HepG2 (cell line): ENCODE measurements around the gene MPI. TPM values are rescaled to one million over a fixed set of nuclear protein-coding genes. Genes with fewer than 3 reads are reported as not detected.

ENCODE experiments used
- KDM6A ChIP-seq: IDR thresholded peaks from 2 replicates; pipeline ENCODE4 v1.6.1; 2016; ENCODE audit warnings: low read depth
- ZFP36L1 ChIP-seq: sonication (generic); formaldehyde crosslinking; IDR thresholded peaks from 2 replicates; pipeline ENCODE4 v1.8.0; 2022; ENCODE audit warnings: mild to moderate bottlenecking, missing genetic modification reagents, moderate library complexity
- ZNF503 ChIP-seq: sonication (generic); formaldehyde crosslinking; IDR thresholded peaks from 2 replicates; pipeline ENCODE4 v1.4.0; 2020; ENCODE audit warnings: missing genetic modification reagents
- polyA plus RNA-seq, 8 experiments: library from polyadenylated mRNA; depleted of rRNA in 3 of 8; stranded (reverse) in 7 of 8; unstranded in 1 of 8; fragments of >200 nt; fragmentation: Illumina TruSeq in 4 of 8; extraction: Trizol in 4 of 8; gene quantifications; 2 replicates each; pipeline versions ENCODE4 v1.2.1 to v1.2.3, GENCODE V29; 2011 to 2016; ENCODE audit warnings: low read depth in 4 of 8, missing spikeins in 1 of 8, mixed read lengths in 1 of 8; ENCODE audit not compliant: insufficient read depth in 1 of 8
- total RNA-seq, 5 experiments: library from RNA; depleted of rRNA; stranded (reverse); fragments of >200 nt; fragmentation: Illumina TruSeq; extraction: Trizol; gene quantifications; 2 replicates each; pipeline ENCODE4 v1.2.3, GENCODE V29; 2016; ENCODE audit warnings: low read depth in 1 of 5
- TF ChIP-seq, protein P1 (sequence below), 2 experiments: sonication (generic) in 1 of 2; formaldehyde crosslinking in 1 of 2; IDR thresholded peaks; 2 replicates each; pipeline versions ENCODE4 v1.6.1 to v1.9.0; 2014 to 2022; ENCODE audit warnings: antibody characterized with exemption in 1 of 2, borderline replicate concordance in 1 of 2, inconsistent platforms in 1 of 2, low read depth in 1 of 2, missing genetic modification reagents in 1 of 2

MPI gene
- total and polyA plus RNA-seq, 2 of the 13 experiments (the other 11 are each of a cell fraction or from before 2014, with no cell fraction given), result 36.9 to 63.5 TPM

- TF ChIP-seq, protein P1, sequence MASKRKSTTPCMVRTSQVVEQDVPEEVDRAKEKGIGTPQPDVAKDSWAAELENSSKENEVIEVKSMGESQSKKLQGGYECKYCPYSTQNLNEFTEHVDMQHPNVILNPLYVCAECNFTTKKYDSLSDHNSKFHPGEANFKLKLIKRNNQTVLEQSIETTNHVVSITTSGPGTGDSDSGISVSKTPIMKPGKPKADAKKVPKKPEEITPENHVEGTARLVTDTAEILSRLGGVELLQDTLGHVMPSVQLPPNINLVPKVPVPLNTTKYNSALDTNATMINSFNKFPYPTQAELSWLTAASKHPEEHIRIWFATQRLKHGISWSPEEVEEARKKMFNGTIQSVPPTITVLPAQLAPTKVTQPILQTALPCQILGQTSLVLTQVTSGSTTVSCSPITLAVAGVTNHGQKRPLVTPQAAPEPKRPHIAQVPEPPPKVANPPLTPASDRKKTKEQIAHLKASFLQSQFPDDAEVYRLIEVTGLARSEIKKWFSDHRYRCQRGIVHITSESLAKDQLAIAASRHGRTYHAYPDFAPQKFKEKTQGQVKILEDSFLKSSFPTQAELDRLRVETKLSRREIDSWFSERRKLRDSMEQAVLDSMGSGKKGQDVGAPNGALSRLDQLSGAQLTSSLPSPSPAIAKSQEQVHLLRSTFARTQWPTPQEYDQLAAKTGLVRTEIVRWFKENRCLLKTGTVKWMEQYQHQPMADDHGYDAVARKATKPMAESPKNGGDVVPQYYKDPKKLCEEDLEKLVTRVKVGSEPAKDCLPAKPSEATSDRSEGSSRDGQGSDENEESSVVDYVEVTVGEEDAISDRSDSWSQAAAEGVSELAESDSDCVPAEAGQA (IDR thresholded peaks at IDR 0.05; ENCODE audit: low read depth), result no peak
- TF ChIP-seq, protein P1 (CRISPR knock-in tag; IDR thresholded peaks at IDR 0.05; ENCODE audit: borderline replicate concordance), result no peak
- TF ChIP-seq ZFP36L1, result no peak
- no peak for TF ChIP-seq KDM6A (CRISPR knock-in tag)
- no peak for TF ChIP-seq ZNF503
These were observed 23.8 kb upstream of the MPI start (continued) for GRCh38 chr15:74866090-74866489.
